Muscle of back (tissue), 11 donors: ENCODE measurements around the gene GPR17. TPM values are rescaled to one million over a fixed set of nuclear protein-coding genes. Genes with fewer than 3 reads are reported as not detected.

Source experiments
- DNase-seq, 3 donors: peaks; one replicate each; pipeline versions ENCODE4 v3.0.0 to v3.0.0-alpha.2; 2013
- polyA plus RNA-seq, 10 donors: library from polyadenylated mRNA; unstranded; fragments of 120-200 nt; gene quantifications; one replicate each; pipeline ENCODE4 v1.2.1, GENCODE V29; 2013; ENCODE audit not compliant: insufficient read length in 10 of 10

GPR17 gene
- polyA plus RNA-seq, 10 donors, result 3.1 to 10.6 (median 4.1) TPM

GRCh38 chr2:127628767-127629614 is 17.0 kb upstream of the GPR17 start:
- DNase-seq, result no peak

GRCh38 chr2:127629637-127630036 is 16.3 kb upstream of the GPR17 start:
- DNase-seq, result no peak

- DNase-seq, result no peak
These were observed 15.7 kb upstream of the GPR17 start for GRCh38 chr2:127630096-127630863.

- DNase-seq, result no peak
These were observed 15.0 kb upstream of the GPR17 start for GRCh38 chr2:127630864-127631540.

GRCh38 chr2:127631541-127631996 is 14.4 kb upstream of the GPR17 start:
- no peak for DNase-seq

- no peak for DNase-seq
These were observed 13.9 kb upstream of the GPR17 start for GRCh38 chr2:127631997-127632581.

GRCh38 chr2:127632592-127633489 is 13.1 kb upstream of the GPR17 start:
- no peak for DNase-seq

GRCh38 chr2:127633556-127634065 is 12.3 kb upstream of the GPR17 start:
- DNase-seq, result no peak

GRCh38 chr2:127634066-127634617 is 11.8 kb upstream of the GPR17 start:
- peak; percentile 30 to 58 (median 37) for DNase-seq

GRCh38 chr2:127634626-127635379 is 11.2 kb upstream of the GPR17 start:
- no peak for DNase-seq

- DNase-seq, result no peak
These were observed 10.3 kb upstream of the GPR17 start for GRCh38 chr2:127635380-127636237.

GRCh38 chr2:127636248-127637235 is 9.4 kb upstream of the GPR17 start:
- DNase-seq, result no peak

GRCh38 chr2:127637236-127637630 is 8.7 kb upstream of the GPR17 start:
- no peak for DNase-seq

GRCh38 chr2:127637725-127638252 is 8.2 kb upstream of the GPR17 start:
- peak; percentile 59 to 79 (median 66) for DNase-seq

- no peak for DNase-seq
These were observed 7.4 kb upstream of the GPR17 start for GRCh38 chr2:127638361-127639110.

- no peak for DNase-seq
These were observed 6.9 kb upstream of the GPR17 start for GRCh38 chr2:127639111-127639474.
